HK-2 (cell line): ENCODE results near the gene BBLN.

Experiments used
- DNase-seq: peaks from one replicate; pipeline ENCODE4 v3.0.0-alpha.2; 2018; ENCODE audit not compliant: unreplicated experiment

The BBLN gene

DNA sequence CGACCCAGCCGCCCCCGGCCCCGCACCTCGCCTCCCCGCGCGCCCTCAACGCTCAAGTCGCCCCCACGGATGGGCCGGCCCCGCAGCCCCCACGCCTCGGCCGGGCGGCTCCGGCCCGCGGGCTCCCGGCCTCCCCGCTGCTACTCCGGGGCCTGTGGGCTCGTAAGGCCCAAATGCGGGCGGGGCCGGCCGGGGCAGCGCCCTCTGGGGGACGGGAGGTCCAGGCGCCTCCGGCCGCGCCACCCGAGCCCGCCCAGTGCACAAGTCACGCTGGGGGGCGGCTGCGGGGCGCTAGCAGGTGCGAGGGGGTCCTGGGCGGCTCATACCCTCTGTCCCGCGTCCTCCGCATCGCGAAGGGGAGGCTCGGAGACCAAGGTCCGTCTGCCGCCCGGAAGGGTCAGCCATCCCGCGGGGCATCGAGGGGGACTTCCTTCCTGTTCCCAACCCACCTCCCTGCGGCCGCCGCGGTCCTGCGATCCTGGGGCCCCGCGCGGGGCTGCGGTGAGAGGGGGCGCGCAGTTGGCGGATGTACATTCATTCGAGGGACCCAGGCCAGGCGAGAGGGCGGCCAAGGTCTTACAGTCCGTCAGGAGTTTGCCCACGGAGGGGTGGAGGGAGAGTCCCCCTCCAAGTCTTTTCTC, 31.5 kb downstream of the BBLN start, which contains the start of gene CIZ1:
CIZ1 (minus strand) TSS at position 167 of the 641 bp plus-strand sequence. CDS start 715 bp downstream, outside the sequence.
- DNase-seq = peak; percentile 78

GRCh38 chr9:128192601-128193371, 32.7 kb downstream of the BBLN start:
- DNase-seq = peak; percentile 98

GRCh38 chr9:128193469-128194096, 33.5 kb downstream of the BBLN start:
- no peak for DNase-seq

GRCh38 chr9:128201441-128202369, 41.6 kb downstream of the BBLN start:
- DNase-seq = no peak

DNA sequence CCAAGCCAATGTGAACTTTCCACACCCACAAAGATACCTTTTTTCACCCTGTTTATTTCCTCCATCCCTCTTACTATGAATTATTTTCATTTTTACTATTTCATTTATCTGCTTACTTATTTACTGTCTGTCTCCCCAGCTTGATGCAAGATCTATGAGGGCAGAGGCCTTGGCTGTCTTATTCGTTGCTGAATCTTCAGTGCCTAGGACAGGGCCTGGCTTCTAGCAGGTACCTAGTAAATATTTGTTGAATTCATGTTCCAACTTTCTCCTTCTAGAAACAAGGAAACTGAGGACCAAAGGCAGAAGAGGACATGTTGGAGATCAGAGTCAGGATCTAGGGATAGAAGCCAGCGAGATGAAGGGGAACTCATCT, 42.6 kb downstream of the BBLN start:
- no peak for DNase-seq

DNA sequence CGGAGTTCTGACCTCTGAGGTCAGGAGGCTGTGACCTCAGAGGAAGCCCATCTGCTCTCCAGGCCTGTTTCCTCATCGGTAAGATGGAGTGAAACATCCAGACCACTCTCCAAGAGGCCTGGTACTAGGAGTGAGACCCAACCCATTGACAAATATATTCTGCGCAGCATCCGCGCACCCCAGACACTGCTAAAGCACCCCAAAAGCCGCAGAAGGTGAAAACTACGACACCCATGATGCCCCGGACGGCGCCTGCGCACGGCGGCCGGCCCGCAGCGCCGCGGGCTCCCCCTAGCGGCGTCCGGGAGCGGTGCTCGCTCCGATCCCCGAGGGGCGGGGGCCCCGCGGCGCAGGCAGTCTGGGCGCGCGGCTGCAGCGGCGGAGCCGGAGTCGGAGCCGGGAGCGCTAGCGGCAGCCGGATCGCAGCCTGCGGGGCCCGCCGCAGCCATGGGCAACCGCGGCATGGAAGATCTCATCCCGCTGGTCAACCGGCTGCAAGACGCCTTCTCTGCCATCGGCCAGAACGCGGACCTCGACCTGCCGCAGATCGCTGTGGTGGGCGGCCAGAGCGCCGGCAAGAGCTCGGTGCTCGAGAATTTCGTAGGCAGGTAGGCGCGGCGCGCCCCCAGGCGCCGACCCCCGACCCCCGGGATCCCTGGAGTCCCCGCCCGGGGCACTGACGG, 43.1 kb downstream of the BBLN start, which contains the start of gene DNM1:
DNM1 (plus strand) TSS at position 356 of the 683 bp plus-strand sequence; CDS start at position 448, 92 bp downstream.
- DNase-seq = peak; percentile 72

GRCh38 chr9:128203707-128204551, 43.9 kb downstream of the BBLN start:
- peak; percentile 79 for DNase-seq

DNA sequence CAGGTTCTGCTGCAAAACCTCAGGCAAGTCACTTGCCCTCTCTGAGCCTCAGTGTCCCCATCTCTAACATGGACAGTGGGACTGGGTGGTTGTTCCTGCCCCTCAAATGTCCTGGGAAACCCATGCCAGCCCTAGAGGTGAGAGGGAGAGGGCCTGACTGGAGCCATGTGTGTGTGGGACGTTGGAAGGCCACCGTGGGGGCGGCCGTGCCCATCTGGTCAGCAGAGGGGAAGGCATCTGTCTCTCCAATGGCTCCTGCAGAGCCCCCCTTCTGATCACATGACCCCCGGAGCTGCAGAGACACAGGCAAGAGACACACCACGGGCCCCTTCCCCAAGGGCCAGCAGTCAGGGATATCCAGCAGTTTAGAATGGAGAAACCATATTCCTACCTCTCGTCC, 44.8 kb downstream of the BBLN start:
- no peak for DNase-seq

- no peak for DNase-seq
Measured at GRCh38 chr9:128205296-128205944, 45.4 kb downstream of the BBLN start.

- no peak for DNase-seq
Measured at GRCh38 chr9:128206484-128206883, 46.4 kb downstream of the BBLN start.

DNA sequence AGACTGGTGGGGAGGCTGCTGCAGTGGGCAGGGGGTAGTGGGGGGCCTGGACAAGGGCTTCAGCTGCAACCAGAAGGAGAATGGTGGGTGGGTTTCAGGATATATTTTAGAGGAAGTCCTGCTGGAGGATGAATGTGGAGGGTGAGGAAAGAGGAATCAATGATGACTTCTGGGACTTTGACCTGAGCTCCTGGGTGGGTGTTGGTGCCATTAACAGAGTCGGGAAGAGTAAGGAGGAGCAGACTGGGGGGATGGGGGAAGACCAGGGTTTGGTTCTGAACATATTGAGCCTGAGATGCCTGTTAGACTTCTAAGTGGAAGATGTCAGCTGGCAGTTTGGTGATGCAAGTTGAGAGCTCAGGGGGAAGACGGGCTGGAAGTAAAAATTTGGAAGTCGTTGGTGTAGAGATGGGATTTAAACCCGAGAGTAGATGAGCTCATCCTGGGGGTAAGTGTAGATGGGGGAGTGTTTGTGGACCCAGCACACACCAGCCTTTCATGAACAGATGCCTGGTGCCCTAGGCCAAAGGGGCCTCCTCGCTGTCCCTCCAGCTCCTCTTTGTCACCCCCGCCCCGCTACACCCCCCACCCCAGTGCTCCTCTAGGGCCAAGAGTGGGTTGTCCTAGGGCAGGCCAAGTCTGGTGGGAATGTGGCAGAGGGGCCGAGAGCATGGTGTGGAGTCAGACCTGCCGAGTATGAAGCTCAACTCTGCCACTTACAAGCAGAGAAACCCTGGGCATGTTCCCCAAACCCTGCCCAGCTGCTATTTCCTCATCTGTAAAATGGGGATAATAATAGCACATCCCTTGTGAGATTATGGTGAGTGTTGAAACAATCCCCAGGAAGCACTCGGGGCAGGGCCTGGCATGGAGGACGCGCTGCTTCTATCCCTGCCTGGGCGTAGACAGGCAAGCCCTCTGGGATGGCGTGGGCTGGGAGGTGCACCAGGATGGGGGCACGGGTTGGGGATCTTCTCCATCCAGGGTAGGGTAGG, 47.1 kb downstream of the BBLN start:
- no peak for DNase-seq

- no peak for DNase-seq
Measured at GRCh38 chr9:128208386-128208785, 48.3 kb downstream of the BBLN start.

DNA sequence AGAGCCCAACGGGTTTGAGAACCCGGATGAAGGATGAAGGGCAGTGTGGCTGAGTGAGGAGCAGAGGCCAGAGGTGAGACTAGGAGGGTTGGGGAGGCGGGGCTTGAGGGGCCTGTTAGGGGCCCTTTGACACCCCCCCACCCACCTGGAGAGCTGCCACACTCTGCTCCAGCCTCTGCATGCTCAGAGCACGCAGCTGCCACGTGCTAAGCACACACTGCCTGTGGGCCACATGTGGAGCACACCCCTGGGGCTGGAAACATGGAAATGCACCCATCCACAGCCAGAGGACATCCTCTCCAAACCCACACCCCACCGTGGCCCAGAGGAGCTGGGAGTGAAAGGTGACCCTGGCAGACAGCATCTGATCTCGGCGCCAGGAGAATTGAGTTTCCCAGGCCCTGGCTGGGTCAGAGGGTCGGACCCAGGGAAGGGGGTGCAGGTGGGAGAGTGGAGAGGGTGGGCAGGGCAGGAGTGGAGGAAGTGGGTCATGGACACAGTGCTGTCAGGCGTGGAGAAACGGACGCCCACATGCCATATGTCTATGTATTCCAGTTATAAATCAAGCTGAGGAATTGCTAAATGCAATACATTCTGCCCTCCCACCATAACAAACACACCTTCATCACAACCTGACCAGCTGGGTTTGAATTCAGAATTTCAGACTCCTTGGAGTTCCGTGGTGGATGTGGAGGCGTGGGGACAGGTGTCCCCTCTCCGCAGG, 49.0 kb downstream of the BBLN start:
- no peak for DNase-seq

DNA sequence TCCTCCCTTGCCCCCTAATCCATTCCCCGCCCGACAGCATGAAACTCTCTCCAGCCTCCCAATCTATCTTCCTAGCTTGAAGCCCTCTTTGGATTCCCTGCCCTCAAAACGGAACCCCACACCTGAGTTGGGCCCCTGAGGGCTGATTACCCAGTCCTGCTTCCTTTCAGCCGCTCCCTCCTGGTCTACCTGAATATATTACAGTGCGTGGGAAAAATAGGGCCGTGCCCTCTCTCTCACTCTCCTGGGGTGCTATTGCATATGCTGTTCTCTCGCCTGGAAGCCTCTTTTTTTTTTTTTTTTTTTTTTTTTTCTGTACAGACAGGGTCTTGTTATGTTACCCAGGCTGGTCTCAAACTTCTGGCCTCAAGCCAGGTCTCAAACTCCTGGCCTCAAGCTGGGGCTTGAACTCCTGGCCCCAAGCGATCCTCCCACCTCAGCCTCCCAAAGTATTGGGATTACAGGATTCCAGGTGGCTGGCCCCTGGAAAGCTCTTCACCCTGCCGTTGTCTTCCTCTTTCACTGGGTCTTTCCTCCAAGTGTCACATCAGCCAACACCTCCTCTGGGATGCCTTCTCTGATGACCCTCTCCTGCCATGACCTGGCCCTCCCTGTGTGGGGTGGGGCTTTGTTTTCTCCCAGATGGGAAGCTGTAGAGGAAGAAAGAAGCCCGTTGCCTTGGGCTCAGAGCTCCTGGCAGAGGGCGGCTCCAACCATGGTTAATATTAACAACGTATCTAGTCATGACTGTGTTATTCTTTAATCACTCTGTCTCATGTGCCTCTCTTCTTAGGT, 51.3 kb downstream of the BBLN start:
- peak; percentile 85 for DNase-seq

- DNase-seq = no peak
Measured at GRCh38 chr9:128211981-128212281, 51.9 kb downstream of the BBLN start.
